GM21390 (cell line): ENCODE data around the gene AKAP6.

Source experiments
- ATAC-seq: cut with Tn5 transposase; IDR thresholded peaks from one replicate; pipeline ENCODE4 v1.9.1; 2021; ENCODE audit not compliant: unreplicated experiment

The AKAP6 gene

GRCh38 chr14:32883188-32883587, 554.1 kb downstream of the AKAP6 start:
- ATAC-seq: no peak
